HG03060 (cell line): ENCODE data around the gene AGPAT2.

Experiments
- ATAC-seq: cut with Tn5 transposase; IDR thresholded peaks from one replicate; pipeline ENCODE4 v1.9.1; 2021; ENCODE audit warnings: low read depth, moderate number of reproducible peaks; ENCODE audit not compliant: unreplicated experiment

Gene AGPAT2

DNA sequence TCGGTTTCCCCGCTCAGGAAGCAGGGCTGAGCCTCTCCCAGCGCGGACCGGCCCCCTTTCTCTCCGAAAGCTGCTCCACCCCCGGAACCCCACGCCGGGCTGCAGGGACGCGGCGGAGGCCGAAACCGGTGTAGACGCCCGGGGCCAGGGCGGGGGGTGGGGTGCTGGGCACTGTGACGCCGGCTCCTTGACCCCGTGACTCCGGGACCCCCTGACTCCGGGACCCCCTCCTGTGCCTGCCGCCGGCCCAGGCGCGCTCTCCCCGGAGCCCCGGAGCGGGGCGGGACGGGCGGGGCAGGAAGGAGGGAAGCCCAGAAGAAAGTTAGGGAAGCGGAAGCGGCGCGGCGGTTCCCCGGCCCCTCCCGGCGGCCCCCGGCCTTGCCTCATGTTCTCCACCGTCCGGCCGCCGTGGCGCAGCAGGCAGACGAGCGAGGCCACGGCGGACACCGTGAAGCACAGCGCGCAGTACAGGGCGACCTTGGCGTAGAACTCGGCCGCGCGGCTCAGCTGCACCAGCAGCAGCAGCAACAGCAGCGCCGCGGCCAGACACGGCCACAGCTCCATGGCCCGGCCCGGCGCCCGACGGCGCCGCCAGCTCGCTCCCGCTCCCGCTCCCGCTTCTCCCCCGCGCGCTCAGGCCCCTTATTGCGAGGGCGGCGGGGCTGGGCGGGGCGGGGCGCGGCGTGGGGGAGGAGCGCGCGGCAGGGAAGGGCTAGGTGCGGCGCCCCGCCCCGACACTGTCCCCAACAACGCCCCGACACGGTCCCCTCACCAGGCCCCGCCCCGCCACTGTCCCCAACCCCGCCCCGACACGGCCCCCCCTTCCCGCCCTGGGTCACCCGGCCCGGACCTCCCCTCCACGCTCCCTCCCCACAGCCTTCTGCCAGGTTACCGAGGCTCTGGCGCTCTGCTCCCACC, at the start of gene AGPAT2:
Gene AGPAT2 (minus strand): TSS at position 664 of the 918 bp plus-strand sequence. CDS start 100 bp downstream, at position 564.
- ATAC-seq: no peak

- ATAC-seq: no peak
Observed at GRCh38 chr9:136735812-136736480, 48.7 kb upstream of the AGPAT2 start.

DNA sequence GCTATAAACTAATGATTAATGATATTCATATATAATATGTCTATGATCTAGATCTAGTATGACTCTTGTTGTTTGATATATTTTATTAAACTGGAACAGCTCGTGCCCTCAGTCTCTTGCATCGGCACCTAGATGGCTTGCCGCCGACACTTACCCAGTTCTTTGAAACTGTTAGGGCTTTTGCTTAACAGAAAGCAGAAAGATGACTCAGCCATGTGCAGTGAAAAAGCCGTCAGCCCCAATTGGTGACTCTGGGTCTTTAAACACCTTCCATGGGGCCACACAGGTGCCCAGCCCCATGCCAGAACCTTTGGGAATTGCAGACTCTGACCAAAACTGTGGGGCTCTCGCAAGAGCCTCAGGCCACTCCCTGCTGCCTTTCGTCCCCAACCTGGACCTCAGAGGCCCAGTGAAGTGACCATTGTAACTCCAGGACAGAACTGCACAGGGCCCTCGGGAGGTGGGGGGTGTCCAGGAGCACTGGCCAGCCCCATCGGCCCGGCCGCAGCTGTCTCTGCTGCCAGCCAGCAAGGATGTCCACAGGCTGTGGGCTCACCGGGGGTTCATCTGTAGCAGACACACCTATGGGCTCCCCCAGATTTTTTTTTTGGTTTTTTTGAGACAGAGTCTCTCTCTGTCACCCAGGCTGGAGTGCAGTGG, 47.7 kb upstream of the AGPAT2 start:
- no peak for ATAC-seq

- no peak for ATAC-seq
Observed at GRCh38 chr9:136733611-136734010, 46.4 kb upstream of the AGPAT2 start.

DNA sequence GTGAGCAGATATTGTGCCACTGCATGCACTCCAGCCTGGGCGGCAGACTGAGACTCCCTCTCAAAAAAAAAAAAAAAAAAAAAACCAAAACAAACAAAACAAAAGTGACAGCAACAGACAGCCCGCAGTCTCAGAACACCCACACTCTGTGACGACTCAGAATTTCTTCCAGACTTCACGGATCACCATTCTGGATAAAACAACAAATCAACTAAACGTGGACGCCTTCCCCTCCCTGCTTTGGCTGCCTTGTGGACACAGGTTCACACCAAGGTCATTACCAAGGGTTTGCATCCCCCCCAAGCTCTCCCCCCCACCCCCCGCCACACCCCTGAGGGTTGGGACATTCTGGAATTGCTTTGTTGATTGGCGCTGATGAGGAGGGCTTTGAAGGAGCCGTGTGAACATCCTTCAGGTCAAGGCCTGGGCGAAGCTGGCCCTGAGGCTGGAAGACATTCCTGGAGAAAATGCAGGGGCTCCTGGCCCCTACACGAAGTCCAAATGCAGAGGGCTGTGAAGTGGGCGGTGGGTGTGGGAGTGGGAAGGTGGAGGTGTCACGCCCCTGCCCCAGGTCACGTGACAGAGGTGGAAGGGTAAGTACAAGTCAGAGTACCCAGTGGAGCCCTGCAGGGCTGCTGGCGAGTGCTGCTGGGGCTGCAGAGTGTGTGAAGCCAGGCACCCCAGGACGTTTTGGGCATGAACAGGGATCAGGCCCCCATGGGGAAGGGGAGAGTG, 45.4 kb upstream of the AGPAT2 start:
- ATAC-seq: no peak

DNA sequence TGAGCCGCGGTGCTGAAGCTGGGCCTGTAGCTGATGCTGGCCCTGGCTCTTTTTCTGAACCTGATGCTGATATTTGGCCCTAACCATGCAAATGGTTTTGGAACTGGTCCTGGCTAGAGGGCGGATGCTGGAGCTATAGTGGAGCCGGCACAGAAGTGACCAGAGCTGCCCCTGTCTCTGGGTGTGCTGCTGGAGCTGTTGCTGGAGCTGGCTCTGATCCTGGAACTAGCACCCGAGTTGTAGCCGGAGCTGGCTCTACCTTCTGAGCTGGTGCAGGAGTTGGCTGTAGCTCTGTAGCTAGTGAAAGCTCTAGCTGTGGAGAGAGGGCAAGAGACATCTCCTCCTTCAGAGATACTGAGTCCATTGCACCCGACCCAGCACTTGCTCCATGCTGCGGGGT, 42.7 kb upstream of the AGPAT2 start:
- ATAC-seq: no peak

DNA sequence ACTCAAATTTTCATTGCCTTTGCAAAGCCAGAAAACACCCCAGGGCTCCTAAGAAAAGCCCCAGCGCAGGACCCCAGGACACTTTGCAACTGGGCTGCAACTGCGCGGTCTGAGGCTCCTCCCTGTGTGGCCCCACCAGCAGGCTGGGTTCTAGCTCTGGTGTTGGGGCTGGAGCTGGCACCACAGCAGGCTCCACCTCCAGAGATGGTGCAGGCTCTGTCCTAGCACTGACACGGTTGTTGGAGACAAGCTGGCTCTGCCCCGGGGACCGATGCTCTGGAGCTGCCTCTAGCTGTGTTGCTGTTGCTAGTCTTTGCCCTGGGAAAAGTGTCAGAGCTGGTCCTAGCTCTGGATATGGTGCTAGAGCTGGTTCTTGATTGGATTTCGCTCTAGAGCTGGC, 41.9 kb upstream of the AGPAT2 start:
- no peak for ATAC-seq

GRCh38 chr9:136728548-136729123, 41.4 kb upstream of the AGPAT2 start:
- no peak for ATAC-seq

DNA sequence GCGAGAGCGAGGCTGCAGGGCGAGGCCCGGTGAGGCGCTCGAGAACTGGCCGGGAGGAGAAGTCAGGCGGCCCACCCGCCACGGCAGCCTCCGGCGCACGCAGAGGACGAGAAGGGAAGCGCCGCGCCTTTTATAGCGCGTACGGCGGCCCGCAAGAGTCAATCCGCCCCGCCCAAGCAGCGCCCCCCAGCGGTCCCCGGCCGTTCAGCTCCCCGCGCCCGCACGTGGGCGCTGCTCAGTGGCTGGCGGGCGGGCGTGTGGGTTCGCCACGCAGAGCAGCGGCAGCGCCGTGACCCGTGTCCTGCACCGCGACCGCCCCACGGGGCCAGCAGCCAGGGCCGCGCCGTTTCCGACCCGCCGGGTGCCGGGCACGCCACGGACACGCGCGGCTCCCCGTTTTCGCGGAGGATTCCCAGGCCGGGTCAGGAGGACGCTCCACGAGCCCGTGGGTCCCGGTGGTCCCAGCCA, 40.9 kb upstream of the AGPAT2 start:
- no peak for ATAC-seq

DNA sequence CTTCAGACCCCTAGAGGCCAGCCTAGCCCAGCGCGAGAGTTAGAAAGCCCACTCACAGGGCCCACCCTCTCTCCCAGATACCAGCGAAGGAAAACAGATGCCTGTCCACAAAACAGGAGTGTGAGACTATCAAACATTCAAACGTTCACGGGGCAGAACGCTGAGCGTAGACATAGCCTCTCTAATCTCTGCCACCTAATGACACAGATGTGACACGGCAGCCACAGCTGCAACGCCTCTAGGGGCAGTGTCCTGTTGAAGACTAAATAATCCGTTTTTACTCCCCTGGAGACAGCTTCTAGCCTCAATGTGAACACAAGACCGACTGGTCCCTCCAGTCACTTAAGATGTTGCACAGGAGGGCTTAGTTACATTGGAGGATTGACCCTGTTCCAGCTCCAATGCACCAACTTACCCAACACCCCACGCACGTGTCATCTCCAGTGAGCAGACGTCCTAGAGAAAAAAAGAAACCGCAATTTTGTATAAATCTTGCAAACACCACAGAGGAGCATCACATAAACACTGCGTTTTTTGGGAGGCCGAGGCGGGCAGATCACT, 39.5 kb upstream of the AGPAT2 start:
- ATAC-seq: no peak

DNA sequence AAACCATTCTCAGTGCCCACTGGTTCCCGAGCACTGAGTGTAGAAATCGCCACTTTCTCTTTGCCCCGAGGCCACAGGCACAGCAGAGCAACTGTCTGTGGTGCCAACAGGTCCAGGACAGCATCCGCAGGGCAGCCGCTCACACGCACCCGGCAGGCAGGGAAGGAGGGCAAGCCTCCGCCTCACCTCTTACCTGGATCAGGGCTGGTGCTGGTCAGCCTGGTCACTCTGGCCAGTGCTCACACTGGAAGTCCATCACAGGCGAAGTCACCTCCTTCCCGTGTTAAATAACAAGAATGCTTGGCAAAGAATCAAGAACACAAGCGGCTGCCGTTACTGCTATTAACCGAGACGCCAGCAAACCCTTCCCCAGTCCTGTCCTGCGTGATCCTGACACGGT, 38.9 kb upstream of the AGPAT2 start:
- ATAC-seq: no peak

DNA sequence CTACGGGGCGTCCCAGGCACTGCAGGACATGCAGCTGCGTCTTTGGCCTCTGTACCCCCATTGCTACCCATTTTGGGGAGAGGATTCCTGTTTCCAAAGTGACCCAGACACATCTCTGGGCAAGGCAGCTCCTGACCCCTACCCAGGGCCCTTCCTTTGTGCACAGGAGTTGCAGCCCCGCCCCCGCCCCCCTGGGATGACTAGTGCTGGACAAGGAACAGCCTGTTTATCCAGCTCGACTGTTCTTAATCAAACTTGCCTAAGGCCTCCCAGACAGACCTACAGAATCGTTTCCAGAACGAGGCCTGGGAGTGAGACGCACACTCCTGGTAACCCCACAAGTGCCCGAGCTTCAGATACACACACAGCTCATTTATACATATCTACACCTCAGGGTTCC, 38.4 kb upstream of the AGPAT2 start:
- no peak for ATAC-seq

DNA sequence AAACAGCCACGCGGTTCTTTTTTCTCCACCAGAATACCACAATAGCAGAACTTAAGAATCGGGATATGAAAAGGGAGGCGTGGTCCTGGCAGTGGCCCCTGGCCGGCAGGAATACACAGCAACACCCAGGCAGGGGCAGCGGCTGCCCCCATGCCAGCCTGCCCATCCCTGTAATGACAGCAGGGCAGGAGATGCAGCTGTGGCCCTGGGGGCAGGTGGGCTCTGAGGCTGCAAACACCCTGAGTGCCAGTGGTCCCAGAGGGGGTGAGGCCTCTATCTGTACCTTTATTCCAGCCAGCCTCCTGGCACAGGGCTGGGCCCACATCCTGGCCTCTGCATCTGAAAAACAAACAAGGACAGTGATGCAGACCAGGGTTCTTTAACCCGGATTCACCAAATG, 37.5 kb upstream of the AGPAT2 start:
- ATAC-seq: no peak

DNA sequence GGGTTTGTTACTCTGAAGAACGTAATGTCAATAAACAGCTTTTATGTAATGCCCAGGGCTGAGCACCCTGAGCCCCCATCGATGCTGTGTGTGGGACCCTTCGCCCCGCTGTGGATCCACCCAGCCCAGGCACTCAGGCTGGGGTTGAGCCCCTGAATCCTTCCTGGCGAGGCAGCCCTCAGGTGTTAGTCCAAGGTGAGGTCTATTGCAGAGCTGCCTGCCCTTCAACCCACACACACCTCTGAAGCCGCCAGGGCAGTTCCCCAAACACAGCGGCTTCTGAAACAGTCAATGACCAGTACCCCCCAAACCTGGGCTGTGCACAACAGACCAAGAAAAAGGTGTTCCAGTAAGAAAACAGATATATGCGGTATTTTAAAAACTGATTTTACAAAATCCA, 36.7 kb upstream of the AGPAT2 start:
- ATAC-seq: no peak

DNA sequence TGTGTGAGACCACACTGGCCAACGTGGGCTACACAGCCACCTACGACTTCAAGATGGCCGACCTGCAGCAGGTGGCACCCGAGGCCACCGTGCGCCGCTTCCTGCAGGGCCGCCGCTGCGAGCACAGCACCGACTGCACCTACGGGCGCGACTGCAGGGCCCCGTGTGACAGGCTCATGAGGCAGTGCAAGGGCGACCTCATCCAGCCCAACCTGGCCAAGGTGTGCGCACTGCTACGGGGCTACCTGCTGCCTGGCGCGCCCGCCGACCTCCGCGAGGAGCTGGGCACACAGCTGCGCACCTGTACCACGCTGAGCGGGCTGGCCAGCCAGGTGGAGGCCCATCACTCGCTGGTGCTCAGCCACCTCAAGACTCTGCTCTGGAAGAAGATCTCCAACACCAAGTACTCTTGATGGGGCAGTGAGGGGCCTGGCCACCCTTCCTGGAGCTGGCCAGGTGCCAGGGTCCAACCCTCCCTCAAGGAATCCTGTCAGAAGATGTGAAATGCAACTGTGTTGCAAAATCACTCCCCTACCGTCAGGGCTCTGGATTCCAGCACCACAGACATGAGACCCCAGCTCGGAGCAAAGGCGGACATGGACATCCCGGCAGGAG, 36.2 kb upstream of the AGPAT2 start:
- no peak for ATAC-seq

DNA sequence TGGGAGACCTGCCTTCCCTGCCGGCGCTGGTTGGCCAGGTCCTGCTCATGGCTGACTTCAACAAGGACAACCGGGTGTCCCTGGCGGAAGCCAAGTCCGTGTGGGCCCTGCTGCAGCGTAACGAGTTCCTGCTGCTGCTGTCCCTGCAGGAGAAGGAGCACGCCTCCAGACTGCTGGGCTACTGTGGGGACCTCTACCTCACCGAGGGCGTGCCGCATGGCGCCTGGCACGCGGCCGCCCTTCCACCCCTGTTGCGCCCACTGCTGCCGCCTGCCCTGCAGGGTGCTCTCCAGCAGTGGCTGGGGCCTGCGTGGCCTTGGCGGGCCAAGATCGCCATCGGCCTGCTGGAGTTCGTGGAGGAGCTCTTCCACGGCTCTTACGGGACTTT, 35.7 kb upstream of the AGPAT2 start:
- ATAC-seq: no peak

DNA sequence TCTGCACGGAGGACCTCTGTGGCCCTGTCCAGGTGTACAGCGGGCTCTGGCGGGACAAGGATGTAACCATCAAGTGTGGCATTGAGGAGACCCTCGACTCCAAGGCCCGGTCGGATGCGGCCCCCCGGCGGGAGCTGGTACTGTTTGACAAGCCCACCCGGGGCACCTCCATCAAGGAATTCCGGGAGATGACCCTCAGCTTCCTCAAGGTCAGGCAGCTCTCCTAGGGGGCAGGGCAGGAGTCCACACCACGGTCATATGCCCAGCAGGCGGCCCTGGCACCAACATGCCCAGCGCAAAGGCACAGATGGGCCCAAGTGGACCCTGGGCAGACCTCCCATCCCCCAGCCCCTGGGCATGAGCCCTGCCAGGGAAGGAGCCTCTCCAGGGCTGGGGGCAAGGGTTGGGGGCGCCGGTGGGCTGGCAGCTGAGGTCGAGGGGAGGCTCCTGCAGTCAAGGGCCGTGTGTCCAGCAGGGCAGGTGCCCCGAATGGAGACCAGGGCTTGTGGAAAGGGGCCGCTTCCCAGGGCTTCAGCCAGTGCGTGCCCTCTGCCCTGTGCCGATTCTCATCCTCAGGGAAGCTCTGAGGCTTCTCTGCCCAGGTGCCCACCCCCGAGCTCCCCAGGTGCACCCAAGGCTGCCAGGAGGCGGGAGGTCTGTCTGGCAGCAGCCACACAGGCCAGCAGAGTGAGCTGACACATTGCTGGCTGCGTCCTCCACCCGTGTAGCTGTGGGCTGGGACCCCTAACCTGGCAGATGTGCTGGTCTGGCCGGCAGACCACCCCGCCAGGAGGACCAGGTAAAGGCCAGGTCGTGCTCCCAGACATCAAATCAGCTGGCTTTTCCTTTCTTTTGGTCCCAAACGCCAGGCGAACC, 35.1 kb upstream of the AGPAT2 start:
- no peak for ATAC-seq

DNA sequence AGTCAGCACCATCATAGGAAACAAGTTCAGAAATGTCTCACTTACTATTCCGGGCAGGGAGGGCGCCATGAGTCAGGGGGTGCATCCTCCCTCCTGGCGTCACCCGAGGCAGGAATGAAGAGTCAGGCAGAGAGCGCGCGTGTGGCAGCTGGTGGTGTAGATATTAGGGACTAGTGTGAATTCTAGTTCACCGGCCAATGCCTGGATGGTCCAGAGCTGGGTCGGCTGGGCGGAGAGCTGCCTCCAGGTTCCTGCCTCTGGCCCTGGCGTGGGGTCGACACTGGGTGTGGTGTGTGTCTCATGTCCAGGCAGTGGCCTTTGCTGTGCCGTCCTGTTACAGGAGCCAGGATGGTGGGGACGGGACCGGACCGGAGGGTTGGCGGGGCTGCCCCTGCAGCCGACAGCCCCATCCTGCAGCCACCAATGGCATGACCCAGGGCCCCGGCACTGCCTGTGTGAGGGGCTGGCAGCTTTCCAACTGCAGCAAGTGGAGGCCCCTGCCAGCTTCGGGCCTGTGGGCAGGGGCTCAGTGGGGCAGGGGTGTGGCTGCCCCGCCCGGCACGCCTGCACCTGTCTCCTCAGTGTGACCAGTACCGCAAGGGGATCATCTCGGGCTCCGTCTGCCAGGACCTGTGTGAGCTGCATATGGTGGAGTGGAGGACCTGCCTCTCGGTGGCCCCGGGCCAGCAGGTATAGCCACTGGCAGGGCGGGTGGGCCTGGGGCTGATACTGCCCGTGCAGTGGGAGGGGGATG, 34.3 kb upstream of the AGPAT2 start:
- no peak for ATAC-seq
